GM12892 (cell line): Measurements from ENCODE around the gene MGLL.

Experiments used
- POLR2A ChIP-seq: IDR thresholded peaks from 2 replicates; pipeline ENCODE4 v1.6.1; 2011; ENCODE audit warnings: low read depth, low read length, control low read depth
- POLR2AphosphoS5 ChIP-seq: IDR thresholded peaks from 2 replicates; pipeline ENCODE4 v1.6.1; 2011; ENCODE audit warnings: low read depth, low read length, control low read depth
- TAF1 ChIP-seq: IDR thresholded peaks from 2 replicates; pipeline ENCODE4 v1.6.1; 2011; ENCODE audit warnings: low read depth, mild to moderate bottlenecking, control low read depth, low read length, borderline replicate concordance

GRCh38 chr3:127809611-127810010, 12.7 kb downstream of the MGLL start:
- no peak for TF ChIP-seq POLR2A
- TF ChIP-seq TAF1, result no peak
- no peak for TF ChIP-seq POLR2AphosphoS5
